IMR-90 (cell line): Measurements from ENCODE around the gene CHST1.

Experiments
- BHLHE40 ChIP-seq: fragments of 150-350 bp; IDR thresholded peaks from 2 replicates; pipeline ENCODE4 v1.6.1; 2016; ENCODE audit warnings: mild to moderate bottlenecking, low read depth, low read length
- CEBPB ChIP-seq: IDR thresholded peaks from 2 replicates; pipeline ENCODE4 v1.6.1; 2012; ENCODE audit warnings: low read depth, low read length, improper control_type of control experiment
- CHD1 ChIP-seq: IDR thresholded peaks from 2 replicates; pipeline ENCODE4 v1.6.1; 2012; ENCODE audit warnings: low read depth, low read length, improper control_type of control experiment
- CTCF ChIP-seq: conservative IDR thresholded peaks from 2 replicates; pipeline ENCODE4 v1.5.1; 2012; ENCODE audit warnings: mild to moderate bottlenecking, low read depth, low read length, improper control_type of control experiment
- MAFK ChIP-seq: IDR thresholded peaks from 2 replicates; pipeline ENCODE4 v1.6.1; 2012; ENCODE audit warnings: low read depth, low read length, improper control_type of control experiment
- MAZ ChIP-seq: IDR thresholded peaks from 2 replicates; pipeline ENCODE4 v1.6.1; 2012; ENCODE audit warnings: low read depth, mild to moderate bottlenecking, low read length, improper control_type of control experiment, moderate library complexity, borderline replicate concordance
- MXI1 ChIP-seq: IDR thresholded peaks from 2 replicates; pipeline ENCODE4 v1.6.1; 2012; ENCODE audit warnings: low read depth, mild to moderate bottlenecking, low read length, moderate library complexity, borderline replicate concordance
- NFE2L2 ChIP-seq: fragments of 150-350 bp; IDR thresholded peaks from 2 replicates; pipeline ENCODE4 v1.6.1; 2016; ENCODE audit warnings: low read depth, mild to moderate bottlenecking, low read length
- POLR2A ChIP-seq: IDR thresholded peaks from 2 replicates; pipeline ENCODE4 v1.6.1; 2012; ENCODE audit warnings: mild to moderate bottlenecking, low read depth, low read length
- RAD21 ChIP-seq: IDR thresholded peaks from 2 replicates; pipeline ENCODE4 v1.6.1; 2012; ENCODE audit warnings: low read length, improper control_type of control experiment
- RCOR1 ChIP-seq: IDR thresholded peaks from 2 replicates; pipeline ENCODE4 v1.6.1; 2012; ENCODE audit warnings: mild to moderate bottlenecking, low read length, improper control_type of control experiment; ENCODE audit not compliant: insufficient replicate concordance
- RFX5 ChIP-seq: IDR thresholded peaks from 2 replicates; pipeline ENCODE4 v1.8.0; 2012; ENCODE audit warnings: low read depth, mild to moderate bottlenecking, low read length, moderate library complexity
- SMC3 ChIP-seq: fragments of 150-350 bp; IDR thresholded peaks from 2 replicates; pipeline ENCODE4 v1.6.1; 2016; ENCODE audit warnings: low read depth, mild to moderate bottlenecking, antibody characterized with exemption, low read length, moderate library complexity
- USF2 ChIP-seq: fragments of 150-350 bp; IDR thresholded peaks from 2 replicates; pipeline ENCODE4 v1.6.1; 2017; ENCODE audit warnings: mild to moderate bottlenecking, antibody characterized with exemption, low read length, low read depth

- TF ChIP-seq POLR2A, result no peak
- TF ChIP-seq SMC3, result no peak
- TF ChIP-seq CTCF, result no peak
- no peak for TF ChIP-seq RCOR1
- no peak for TF ChIP-seq RAD21
- no peak for TF ChIP-seq RFX5
- no peak for TF ChIP-seq USF2
- TF ChIP-seq MAFK, result no peak
- TF ChIP-seq CHD1, result no peak
- TF ChIP-seq NFE2L2, result peak; percentile 64
- no peak for TF ChIP-seq BHLHE40
- TF ChIP-seq MXI1, result no peak
- TF ChIP-seq CEBPB, result no peak
- no peak for TF ChIP-seq MAZ
Measured at GRCh38 chr11:45662665-45663485, 2.5 kb downstream of the CHST1 start.
